Fibroblast of skin of right quadriceps (primary cell): ENCODE results near the gene STK10.
A peak's percentile ranks its signal among the peaks of the same experiment; 100 is the strongest.

Experiments used
- DNase-seq: peaks from one replicate; pipeline ENCODE4 v3.0.0-alpha.2; 2013

STK10 gene

GRCh38 chr5:172188893-172189692 is 1.1 kb upstream of the STK10 start:
- DNase-seq: peak; percentile 24

DNA sequence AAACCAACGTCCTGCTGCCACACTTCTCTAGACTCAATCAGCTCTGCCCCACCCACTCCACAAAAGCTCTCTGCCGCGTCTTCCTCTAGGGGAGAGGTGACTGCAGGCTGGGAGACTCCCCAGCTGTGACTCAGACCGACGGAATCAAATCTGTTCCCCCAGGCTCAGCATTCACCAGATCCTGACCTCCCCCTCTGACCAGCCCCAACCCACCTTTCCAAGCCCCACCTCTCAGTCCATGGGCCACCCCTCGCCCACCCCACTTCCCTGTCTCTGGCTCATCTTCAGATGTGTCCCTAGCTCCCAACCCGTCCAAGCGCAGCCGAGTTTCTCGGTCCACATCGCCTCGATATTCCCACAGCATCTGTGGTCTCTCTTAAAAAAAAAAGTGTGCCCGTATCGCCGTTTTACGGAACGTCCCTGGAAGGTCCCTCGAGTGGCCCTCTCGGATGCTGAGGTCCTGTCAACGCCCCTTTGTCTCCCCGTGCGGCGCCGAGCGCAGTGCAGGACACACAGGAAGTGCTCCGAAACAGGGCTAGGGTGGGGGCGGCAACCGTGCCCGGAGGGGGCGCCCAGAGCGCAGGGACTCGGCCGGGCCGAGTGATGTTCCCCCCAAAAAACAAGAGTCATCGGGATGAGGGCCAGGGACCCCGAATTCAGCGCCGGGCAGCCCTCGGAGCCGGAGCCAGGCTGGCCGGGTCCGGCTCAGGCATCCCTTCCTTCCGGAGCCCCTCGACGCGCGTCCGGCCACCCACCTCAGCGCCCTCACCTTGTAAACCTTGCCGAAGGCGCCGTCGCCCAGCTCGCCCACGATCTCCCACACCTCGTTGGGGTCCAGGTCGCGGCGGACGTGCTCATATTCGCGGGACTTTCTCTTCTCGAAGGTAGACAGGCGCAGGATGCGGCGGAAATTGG is 649 bp downstream of the STK10 start:
- DNase-seq: peak; percentile 74

GRCh38 chr5:172186114-172186695 is 1.8 kb downstream of the STK10 start:
- DNase-seq: no peak

DNA sequence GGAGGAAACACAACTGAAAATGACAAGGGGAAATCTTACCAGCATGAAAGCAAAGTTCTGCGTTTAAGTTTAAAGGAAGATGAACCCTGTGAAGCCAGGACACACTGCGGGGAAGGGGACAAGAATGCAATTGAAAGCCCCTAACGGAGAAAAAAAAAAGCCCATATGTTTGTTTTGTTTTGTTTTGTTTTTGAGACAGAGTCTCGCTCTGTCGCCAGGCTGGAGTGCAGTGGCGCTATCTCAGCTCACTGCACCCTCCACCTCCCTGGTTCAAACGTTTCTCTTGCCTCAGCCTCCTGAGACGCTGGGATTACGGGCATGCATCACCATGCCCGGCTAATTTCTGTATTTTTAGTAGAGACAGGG is 2.9 kb downstream of the STK10 start:
- no peak for DNase-seq

DNA sequence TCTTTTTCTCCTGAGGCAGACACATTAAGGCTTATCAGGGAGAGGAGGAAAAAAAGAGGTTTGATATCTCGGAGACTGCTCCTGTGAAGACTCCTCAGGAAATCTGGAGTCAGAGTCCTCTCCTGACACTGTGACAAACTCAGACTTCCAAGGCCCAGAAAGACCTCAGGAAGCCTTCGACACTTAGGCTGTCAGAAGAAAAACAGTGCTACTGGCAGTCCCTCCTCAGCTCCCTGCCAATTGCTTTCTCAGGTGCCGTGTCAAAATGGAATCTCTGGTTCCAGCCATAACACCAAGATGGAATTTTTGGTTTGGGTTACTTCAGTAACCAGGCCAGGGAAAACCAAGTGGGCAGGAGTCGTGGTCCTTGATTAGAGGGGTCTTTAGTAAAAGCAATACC is 4.1 kb downstream of the STK10 start:
- no peak for DNase-seq

DNA sequence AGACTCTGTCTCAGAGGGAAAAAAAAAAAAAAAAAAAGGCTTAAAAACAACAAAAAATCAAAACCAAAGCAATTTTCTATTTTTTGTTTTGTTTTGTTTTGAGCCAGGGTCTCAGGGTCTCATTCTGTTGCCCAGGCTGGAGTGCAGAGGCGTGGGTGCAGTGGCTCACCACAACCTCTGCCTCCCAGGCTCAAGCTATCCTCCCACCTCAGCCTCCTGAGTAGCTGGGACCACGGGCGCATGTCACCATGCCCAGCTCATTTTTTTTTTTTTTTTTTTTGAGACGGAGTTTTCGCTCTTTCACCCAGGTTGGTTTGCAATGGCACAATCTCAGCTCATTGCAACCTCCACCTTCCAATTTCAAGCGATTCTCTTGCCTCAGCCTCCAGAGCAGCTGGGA is 5.7 kb downstream of the STK10 start:
- no peak for DNase-seq

DNA sequence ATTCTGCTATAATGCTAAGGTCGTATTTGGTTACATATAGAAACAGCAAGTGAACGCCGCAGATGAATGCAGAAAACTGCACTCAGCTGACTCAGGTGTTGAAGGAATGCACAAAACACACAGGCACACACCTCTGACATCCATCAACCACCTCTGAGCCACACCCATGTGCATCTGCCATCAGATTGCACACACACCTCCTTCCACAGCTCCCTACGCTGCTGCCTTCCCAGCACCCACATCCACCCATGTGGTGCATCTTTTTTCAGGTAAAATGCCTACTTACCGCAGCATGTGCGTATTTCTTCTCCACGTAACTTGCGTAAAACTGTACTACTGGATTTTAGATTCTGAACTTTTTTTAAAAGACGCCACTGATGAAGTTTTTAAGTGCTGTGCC is 7.1 kb downstream of the STK10 start:
- no peak for DNase-seq

GRCh38 chr5:172178991-172179989 is 8.7 kb downstream of the STK10 start:
- DNase-seq: peak; percentile 35

DNA sequence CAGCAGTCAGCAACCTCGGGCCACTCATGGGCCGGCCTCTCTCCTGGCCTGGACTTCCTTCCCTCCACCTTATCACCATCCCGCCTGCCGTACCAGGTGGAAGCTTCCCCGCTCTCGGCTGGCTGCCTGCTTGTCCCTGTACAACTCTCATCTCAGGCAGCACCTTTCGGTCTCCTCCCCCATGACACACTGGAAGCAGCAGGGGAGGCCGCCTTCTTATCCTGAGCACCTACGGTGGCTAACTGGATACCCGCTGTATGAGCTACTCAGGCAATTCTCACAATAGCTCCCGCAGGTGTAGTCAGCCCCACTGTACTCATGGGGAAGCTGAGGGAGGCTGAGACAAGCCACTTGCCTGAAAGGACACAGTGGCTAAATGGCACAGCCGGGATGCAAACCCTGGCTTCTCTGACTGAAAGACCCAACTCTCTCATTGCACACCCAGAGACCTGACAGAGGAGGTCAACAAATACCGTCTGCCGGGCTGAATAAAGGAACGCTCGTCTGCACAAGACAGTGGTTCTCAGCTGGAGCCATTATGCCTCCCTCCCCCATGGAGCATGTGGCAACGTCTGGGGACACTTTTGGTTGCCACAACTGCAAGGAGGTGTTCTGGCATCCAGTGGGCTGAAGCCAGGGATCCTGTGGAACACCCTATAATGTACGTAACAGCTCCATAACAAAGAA is 9.6 kb downstream of the STK10 start:
- DNase-seq: no peak

- DNase-seq: no peak
These were observed 10.8 kb downstream of the STK10 start for GRCh38 chr5:172177176-172177575.

- no peak for DNase-seq
These were observed 12.7 kb downstream of the STK10 start for GRCh38 chr5:172175263-172175719.

DNA sequence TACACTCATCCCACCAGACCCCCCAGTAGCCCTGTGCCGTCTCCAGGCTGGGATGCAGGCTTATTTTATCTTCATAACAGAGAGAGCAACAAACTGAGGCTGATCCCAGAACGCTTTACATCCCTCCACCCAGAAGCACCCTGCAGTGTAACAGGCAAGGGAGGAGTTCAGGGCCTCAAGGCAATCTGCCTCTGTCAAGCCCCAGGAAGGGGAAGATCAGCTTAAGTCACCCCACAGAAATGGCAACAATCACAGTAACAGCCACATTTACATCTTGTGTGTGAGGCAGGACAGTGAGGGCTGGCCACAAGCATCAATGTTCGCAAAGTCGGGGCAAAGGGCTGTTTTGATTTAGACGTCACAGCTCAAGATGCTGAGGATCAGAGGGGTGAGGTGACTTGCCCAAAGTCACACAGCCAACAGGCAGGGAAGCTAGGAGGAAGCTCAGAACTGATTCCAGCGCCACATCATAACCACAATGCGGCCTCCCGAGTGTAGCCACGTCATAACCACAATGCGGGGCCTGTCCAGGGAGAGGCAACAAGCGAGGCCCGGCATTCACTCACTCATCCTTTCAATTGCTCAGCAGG is 14.4 kb downstream of the STK10 start:
- peak; percentile 71 for DNase-seq

DNA sequence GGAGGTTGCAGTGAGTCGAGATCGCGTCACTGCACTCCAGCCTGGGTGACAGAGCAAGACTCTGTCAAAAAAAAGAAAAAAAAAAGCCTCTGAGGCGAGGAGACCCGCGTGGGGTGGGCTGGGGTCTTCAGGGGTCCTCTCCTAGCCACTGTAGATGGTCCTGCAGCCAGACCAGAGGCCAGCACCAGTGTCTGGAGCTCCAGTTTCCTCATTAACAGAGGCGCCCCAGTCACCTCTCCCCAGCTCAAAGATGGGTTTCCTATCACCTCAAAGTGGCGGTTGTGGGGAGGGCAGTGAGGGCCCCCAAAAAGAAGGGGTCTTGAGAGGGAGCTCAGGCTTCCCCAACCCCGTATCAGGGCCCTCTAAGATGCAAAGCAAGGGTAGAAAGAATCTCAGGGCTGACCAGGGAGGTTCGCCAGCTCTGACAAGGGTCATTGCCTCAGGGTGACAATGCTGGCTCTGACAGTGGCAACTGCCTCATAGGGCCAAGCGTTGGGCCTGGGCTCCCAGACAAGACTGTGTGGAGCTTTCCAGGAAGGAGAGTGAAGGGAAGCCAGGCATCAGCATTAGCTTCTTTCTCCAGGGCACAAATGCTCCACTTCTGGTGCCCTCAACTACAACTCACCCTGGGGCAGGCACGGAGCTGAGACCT is 15.0 kb downstream of the STK10 start:
- DNase-seq: no peak

- no peak for DNase-seq
These were observed 16.9 kb downstream of the STK10 start for GRCh38 chr5:172171118-172171517.

GRCh38 chr5:172170251-172170701 is 17.7 kb downstream of the STK10 start:
- no peak for DNase-seq

GRCh38 chr5:172169216-172169615 is 18.8 kb downstream of the STK10 start:
- no peak for DNase-seq

DNA sequence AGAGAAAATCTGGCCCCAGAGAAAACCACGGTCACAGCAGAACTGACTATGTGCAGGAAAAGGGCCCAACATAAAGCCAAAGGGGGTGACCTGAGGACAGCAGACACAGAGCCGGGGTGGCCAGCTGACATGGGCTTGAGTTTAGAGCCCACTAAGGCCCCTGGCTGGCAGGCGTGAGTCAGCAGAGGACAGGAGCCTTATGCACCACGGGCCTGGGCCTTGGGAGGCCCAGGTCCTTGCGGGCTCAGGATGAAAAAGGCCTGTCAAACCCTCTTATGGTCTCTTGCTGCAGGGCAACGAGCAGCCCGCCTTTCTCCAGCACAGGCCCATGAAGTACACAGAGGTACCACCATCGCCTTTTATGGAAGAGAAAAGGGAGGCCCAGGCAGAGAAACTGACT is 19.7 kb downstream of the STK10 start:
- DNase-seq: no peak

DNA sequence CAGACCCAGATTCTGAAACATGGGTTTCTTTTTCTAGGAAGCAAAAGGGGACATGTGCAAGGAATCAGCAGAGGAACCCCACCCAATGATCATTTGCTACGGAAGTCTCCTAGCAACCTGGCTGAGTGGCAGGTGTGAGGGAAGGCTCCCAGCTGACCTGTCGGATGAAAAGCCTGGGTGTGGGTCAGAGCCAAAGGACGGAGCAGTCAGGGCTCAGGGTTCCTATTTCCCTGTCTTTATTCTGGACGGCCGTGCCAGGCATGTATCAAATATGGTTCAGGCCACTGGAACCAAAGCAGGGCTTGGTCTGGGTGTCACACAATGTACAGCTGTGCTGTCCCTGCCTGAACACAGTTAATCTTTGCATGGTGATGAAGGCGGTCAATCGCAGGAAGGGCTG is 20.1 kb downstream of the STK10 start:
- DNase-seq: no peak

DNA sequence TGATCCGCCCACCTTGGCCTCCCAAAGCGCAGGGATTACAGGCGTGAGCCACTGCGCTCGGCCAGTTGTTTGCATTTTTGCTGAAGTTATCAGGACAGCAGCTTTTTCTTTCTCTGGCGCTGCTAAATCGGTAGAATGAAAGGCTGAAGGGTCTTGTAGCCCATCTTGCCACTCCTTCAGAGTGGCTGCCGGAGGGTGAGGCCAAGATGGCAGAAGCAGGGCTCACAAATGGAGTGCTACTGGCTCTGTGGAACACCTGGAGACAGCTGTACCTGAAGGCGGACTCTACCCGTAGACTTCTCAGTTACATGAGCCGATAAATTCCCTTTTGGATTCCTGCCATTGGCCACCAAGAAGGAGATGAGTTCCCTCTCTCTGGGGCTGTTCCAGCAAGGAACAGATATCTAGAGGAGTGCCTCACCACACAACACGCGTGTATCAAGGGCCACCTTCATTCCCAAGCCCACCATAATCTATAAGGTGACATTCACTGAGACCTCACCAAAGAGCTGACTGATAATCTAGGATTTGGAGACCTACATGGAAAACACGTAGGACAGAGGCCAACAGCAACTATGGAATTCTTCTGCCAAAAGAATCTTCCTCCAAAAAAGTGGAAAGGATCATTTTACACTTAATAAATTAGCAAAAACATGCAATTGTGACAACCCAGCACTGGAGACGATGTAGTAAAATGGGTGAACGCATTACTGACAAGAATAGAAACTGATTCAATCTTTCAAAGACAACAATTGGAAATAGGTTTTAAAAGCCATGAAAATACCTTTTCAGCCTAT is 21.8 kb downstream of the STK10 start:
- peak; percentile 20 for DNase-seq

- no peak for DNase-seq
These were observed 22.6 kb downstream of the STK10 start for GRCh38 chr5:172165465-172165864.
